AG08396 (cell line): Measurements from ENCODE around the gene SLC39A11.
"Not testable (repeated sequence)": the region's sequence is repeated elsewhere in the genome, so short reads cannot be mapped to it uniquely, and the experiment has no call there.

Experiments used
- DNase-seq: peaks from one replicate; pipeline ENCODE4 v3.0.0; 2012; ENCODE audit warnings: low spot score, mixed read lengths

Gene SLC39A11

GRCh38 chr17:72916991-72917390 lies 175.5 kb downstream of the SLC39A11 start:
- no peak for DNase-seq

- no peak for DNase-seq
Measured at GRCh38 chr17:72915625-72916081, 176.8 kb downstream of the SLC39A11 start.

- DNase-seq = no peak
Measured at GRCh38 chr17:72913142-72913682, 179.3 kb downstream of the SLC39A11 start.

- DNase-seq = no peak
Measured at GRCh38 chr17:72906306-72906705, 186.2 kb downstream of the SLC39A11 start.

DNA sequence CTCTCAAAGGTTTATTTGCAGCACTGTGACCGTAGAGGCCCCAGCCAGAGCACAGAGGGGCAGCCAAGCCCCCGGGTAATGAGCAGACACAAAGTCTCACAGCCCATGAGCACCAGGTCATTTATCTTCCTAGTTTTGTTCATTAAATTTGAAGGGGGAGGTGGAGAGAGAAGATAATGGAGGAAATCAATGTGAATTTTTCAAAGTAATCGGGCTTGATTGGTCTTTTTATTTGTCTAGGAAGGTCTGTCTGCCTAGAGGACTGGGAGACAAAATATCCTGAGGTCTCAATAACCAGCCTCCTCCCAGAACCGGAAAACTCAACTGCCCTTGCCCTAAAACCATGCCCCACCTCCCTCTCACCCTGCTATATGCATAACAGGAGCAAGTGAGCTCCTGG lies 189.0 kb downstream of the SLC39A11 start:
- no peak for DNase-seq

DNA sequence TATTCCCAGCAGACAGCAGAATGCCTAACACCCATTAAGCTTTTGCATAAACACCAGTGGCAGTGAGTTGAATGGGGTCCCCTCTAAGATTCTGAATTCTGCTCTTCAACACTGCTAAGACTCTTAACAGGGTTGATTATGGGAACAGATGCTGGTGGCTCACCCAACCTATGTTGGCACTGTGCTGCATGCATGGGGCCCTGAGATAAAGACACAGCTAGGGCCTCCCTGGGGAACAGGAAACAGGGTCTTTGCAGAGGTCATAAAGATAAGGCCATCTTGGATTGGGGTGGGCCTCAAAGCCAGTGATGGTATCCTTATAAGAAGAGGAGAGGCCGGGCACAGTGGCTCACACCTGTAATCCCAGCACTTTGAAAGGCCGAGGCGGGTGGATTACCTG lies 190.8 kb downstream of the SLC39A11 start:
- no peak for DNase-seq

- DNase-seq = no peak
Measured at GRCh38 chr17:72901083-72901482, 191.4 kb downstream of the SLC39A11 start.

GRCh38 chr17:72900654-72900971 lies 191.9 kb downstream of the SLC39A11 start:
- no peak for DNase-seq

DNA sequence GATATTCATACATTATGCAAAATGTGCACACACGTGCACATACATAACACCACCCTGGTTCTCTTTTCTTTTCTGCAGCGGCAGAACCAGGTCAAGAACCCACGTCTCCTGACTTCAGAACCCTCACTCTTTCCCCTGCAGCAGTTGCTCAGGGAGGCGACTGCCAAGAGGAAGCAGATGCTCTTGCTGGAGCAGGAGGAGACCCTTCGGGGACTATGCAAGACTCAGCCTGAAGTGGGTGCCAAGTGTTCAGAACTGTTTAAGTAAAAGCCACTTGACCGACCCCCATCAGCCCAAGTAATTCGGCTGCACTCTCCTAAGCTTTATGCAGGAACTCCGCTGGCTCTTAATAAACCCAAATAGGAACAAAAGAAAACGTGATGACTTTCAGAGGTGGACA lies 193.8 kb downstream of the SLC39A11 start:
- DNase-seq = no peak

DNA sequence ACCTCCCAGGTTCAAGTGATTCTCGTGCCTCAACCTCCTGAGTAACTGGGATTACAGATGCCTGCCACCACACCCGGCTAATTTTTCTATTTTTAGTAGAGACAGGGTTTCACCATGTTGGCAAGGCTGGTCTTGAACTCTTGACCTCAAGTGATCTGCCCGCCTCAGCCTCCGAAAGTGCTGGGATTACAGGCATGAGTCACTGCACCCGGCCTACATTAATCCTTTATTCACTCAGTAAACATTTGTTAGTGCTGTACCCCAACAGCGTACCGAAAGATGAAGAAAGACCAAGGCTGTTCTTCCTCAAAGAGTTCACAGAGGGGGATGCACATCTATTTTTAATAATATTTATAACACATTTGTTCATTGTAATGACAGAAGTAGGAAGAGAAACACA lies 196.2 kb downstream of the SLC39A11 start:
- not testable (repeated sequence) for DNase-seq

DNA sequence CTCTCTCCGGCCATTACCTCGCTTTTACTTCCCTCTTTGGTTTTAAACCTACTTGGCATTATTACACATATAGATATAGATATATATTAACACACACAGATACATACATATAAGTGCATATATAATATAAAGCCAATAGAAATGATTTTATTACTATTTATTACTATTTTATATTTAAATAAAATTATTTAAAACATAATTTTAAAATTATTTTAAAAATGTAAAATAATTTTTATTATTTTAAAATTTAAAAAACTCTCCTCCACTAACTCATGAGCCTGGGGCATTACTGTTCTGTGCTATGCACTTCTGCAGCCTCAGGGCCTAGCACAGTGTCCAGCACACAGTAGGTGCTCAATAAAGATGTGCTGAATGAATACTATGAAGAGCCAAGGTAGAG lies 200.9 kb downstream of the SLC39A11 start:
- no peak for DNase-seq

DNA sequence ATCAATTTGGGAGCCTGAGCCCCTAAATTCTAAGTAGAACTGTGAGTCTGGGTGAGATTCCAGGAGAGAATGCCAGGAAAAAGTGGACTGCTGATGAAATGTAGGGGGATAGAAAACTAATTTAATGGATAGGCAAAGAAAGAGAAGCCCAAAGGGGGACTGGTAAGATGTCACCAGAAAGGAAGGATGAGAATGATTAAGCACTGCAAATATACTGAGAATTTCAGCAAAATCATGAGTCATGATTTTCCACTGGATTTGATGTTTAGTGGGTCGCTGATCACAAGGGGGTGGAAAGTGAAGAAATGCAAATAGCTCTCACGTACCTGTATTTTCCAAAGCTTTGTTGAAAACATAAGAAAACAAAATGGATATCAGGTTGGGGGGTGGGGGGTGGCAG lies 201.8 kb downstream of the SLC39A11 start:
- DNase-seq = peak; percentile 20

- no peak for DNase-seq
Measured at GRCh38 chr17:72887917-72888316, 204.6 kb downstream of the SLC39A11 start.

DNA sequence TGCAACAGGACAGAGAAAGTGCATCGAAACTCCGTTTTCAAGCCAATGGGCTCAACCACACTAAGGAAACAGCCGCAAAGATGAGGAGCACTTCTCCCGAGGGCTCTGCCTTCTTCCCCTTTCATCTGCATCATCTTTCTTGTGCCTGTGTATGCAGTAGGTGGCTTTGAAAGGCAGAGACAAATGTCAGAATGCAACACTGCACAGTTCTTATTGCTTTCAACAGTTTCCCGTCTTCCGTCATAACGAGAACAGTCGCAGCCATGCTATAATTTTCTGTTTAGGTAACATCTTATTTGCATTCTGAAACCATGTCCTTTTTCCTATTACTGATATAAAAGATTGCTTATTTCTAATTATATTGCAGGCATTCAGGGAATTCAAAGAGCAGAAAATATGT lies 205.2 kb downstream of the SLC39A11 start:
- no peak for DNase-seq

DNA sequence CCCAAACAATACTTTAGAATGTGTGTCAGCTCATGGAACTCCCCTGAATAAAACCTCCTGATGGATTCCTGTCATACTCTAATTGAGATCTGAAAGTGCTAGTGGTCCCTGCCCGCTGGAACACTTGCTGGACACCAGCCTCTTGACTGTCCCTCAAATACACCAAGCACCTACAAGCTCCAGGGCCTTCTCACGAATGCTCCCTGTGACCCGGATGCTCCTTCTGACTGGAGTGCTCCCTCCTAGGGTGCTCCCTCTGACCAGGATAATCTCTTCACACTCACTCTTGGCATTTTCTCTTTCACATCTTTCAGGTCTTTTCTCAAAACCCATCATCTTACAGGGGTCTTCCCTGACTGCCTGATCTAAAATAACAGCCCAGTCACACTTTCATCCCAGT lies 205.9 kb downstream of the SLC39A11 start:
- no peak for DNase-seq

GRCh38 chr17:72884066-72884465 lies 208.4 kb downstream of the SLC39A11 start:
- no peak for DNase-seq

GRCh38 chr17:72883351-72883750 lies 209.1 kb downstream of the SLC39A11 start:
- no peak for DNase-seq

DNA sequence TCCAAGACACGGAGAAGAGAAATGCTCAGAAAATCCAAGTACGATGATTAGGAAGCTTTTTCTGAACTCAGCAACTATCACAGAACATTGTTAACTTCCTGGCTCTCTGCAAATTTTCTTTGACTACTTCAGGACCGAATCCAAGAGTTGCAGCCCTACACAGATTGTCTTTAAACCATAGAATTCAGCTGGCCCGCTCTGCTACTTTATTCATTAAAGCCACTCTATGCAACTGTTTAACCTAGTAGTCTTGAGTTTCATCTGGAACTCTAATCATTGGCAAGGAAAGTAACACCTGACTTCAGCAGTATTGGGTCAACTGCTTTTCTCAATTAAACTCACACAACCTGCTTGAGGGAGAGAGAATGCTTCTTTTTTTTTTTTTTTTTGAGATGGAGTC lies 210.1 kb downstream of the SLC39A11 start:
- DNase-seq = no peak

DNA sequence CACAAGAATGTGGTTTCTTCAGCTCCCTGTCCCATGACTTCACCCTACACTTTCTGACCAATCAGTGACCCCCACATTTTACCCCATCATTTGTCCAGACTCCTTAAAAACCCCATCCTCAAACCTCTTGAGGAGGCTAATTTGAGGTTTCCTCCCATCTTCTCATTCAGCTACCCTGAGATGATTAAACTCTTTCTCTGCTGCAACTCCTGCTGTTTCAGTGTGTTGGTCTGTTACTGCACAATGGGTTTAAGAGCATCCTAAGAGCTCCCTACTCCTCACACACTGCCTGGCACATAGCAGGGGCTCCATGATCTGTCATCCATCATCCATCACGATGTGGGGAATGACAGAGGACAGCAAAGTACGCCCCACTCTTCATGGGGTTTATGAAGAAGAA lies 212.6 kb downstream of the SLC39A11 start:
- no peak for DNase-seq

GRCh38 chr17:72878975-72879660 lies 213.4 kb downstream of the SLC39A11 start:
- DNase-seq = no peak

GRCh38 chr17:72877348-72877747 lies 215.1 kb downstream of the SLC39A11 start:
- no peak for DNase-seq

GRCh38 chr17:72876413-72876812 lies 216.1 kb downstream of the SLC39A11 start:
- no peak for DNase-seq

- no peak for DNase-seq
Measured at GRCh38 chr17:72875361-72875760, 217.1 kb downstream of the SLC39A11 start.

GRCh38 chr17:72872396-72872795 lies 220.1 kb downstream of the SLC39A11 start:
- no peak for DNase-seq
